LNCAP (cell line): ENCODE measurements around the gene BMF.

Source experiments
- CTCF ChIP-seq: fragments of 450-650 bp; IDR thresholded peaks from 2 replicates; pipeline ENCODE4 v1.5.1; 2017; ENCODE audit warnings: mild to moderate bottlenecking

The BMF gene

DNA sequence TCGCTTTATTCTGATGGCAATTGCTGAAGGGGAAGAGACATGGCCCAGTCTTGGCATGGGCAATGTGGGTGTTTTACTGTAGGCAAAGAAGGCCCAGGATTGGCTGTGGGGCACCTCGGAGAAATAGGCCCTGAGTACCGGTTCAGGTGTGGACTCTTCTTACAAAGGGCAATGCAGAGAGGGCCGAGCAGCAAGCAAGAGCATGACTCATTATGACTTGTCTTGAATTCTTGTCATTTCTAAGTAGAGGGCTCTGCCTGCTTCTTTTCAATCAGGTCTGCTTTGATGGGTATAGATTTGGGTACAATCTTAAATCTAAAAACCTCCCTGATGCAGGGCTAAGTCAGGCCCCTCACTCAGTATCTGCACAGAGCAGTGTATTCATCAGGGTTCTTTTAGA, 37.4 kb upstream of the BMF start:
- no peak for TF ChIP-seq CTCF

GRCh38 chr15:40142428-40142827, 33.7 kb upstream of the BMF start:
- no peak for TF ChIP-seq CTCF

DNA sequence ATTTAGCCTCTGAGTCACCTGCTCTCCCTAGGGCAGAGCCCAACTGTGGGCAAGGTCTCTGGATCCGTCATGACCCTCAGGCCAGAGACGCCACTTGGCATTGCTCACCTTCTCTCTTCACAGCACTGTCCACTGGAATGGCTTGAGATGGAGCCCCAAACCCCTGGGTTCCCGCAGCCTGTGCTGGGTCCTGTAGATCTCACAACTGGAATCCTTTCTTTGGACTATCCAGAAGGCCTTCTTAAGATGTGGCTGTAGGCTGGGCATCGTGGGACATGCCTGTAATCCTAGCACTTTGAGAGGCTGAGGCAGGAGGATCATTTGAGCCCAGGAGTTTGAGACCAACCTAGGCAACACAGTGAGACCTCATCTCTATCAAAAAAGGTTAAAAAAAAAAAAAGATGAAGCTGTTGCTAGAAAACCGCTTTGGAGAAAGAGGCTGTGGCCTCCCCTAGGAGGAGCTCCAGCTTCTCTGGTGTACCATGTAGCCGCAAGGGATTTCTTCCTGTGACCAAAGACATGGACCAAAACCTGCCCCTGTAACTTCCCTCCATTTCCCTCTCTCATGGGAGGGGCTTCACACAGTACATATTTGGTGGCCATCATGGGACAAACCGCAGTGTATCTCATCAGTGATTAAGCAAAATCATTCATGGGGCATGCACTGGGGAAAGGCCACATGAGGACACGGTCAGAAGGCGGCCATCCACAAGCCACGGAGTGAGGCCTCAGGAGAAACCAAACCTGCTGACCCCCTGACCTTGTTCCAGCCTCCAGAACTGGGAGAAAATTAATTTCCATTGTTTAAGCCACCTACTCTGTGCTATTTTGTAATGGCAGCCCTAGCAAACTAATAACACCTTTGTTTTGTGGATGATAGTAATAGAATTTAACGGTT, 28.9 kb upstream of the BMF start:
- no peak for TF ChIP-seq CTCF

DNA sequence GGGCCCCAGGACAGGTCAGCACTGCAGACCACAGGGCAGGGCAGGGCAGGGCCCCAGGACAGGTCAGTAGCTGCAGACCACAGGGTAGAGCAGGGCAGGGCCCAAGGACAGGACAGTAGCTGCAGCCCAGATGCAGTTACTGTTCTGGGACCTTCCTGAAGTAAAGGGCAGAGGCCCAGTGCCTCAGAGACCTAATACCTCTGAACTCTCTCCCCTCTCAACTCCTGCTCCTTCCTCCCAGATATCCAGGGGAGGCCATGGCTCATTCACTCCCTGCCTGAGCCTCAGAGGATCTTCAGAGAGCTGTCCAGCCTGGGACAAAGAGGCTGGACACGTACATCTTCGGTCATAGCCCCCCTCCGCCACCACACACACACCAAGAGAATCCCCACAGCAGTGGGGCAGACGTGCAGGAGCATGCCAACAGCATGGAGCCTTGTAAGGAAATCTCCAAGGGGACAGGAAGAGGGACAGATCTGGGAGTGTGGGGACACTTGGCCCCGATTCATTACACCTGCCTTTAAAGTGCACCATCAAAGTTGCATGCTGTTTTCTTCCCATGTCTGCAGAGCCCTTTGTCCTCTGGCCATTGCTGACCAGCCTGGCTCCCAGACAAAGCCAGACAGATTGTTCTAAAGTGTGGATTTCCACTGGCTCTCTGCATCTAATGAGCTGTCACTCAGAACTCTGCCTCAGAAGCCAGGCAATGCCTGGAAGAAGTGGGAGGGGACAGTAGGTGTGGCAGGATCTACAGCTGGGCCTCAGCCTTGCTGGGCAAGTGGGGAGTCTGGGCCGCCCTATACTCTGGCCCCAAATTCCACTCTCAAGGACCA, 28.0 kb upstream of the BMF start:
- no peak for TF ChIP-seq CTCF

- no peak for TF ChIP-seq CTCF
Observed at GRCh38 chr15:40134885-40135284, 26.2 kb upstream of the BMF start.

DNA sequence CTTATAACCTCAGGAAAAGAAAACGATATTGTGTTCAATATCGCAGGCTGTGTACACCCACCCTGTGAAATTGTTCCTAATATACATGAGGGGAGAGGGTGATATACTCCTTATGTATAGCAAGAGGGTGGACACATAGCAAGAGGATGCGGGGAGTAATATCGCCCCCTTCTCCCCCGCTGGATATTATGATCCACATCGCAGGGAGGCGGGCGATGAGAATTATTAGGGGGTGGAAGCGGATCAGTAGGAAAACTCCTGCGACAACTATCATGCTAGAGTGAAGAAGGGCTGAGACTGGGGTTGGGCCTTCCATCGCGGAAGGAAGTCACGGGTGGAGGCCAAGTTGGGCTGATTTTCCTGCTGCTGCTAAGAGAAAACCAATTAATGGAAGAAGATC, 24.9 kb upstream of the BMF start:
- TF ChIP-seq CTCF, result no peak

- TF ChIP-seq CTCF, result no peak
Observed at GRCh38 chr15:40130799-40131502, 22.3 kb upstream of the BMF start.
